Upper lobe of left lung (tissue), 4 donors: ENCODE measurements around the gene MTHFD1L.

Source experiments
- EP300 ChIP-seq, 4 donors: sonication (generic); formaldehyde crosslinking; IDR thresholded peaks; one replicate each; pipeline ENCODE4 v1.5.1; 2017; ENCODE audit warnings: antibody characterized with exemption in 4 of 4, control low read depth in 2 of 4
- POLR2A ChIP-seq, 4 donors: fragments of 450-650 bp; IDR thresholded peaks; one replicate each; pipeline ENCODE4 v1.5.1; 2016 to 2017; ENCODE audit warnings: antibody characterized with exemption in 4 of 4, mild to moderate bottlenecking in 2 of 4
- POLR2AphosphoS5 ChIP-seq, 2 donors: sonication (generic); formaldehyde crosslinking; IDR thresholded peaks; one replicate each; pipeline ENCODE4 v1.5.1; 2017; ENCODE audit warnings: antibody characterized with exemption in 2 of 2
- TF ChIP-seq, protein P1 (sequence below), 6 experiments: fragments of 450-650 bp in 4 of 6; fragments of 200-600 bp in 2 of 6; sonication (generic) in 2 of 6; IDR thresholded peaks; one replicate each; pipeline ENCODE4 v1.5.1; 2016 to 2019; ENCODE audit warnings: antibody characterized with exemption in 6 of 6

- TF ChIP-seq, protein P1, sequence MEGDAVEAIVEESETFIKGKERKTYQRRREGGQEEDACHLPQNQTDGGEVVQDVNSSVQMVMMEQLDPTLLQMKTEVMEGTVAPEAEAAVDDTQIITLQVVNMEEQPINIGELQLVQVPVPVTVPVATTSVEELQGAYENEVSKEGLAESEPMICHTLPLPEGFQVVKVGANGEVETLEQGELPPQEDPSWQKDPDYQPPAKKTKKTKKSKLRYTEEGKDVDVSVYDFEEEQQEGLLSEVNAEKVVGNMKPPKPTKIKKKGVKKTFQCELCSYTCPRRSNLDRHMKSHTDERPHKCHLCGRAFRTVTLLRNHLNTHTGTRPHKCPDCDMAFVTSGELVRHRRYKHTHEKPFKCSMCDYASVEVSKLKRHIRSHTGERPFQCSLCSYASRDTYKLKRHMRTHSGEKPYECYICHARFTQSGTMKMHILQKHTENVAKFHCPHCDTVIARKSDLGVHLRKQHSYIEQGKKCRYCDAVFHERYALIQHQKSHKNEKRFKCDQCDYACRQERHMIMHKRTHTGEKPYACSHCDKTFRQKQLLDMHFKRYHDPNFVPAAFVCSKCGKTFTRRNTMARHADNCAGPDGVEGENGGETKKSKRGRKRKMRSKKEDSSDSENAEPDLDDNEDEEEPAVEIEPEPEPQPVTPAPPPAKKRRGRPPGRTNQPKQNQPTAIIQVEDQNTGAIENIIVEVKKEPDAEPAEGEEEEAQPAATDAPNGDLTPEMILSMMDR (IDR thresholded peaks at IDR 0.05) = no peak
- TF ChIP-seq POLR2AphosphoS5 (IDR thresholded peaks at IDR 0.05) = no peak
- no peak for TF ChIP-seq POLR2A (IDR thresholded peaks at IDR 0.05)
- TF ChIP-seq EP300 (IDR thresholded peaks at IDR 0.05) = no peak
Observed at GRCh38 chr6:151073701-151074100, 208.2 kb downstream of the MTHFD1L start.
